Hematopoietic multipotent progenitor cell treated with erythropoietin and hydrocortisone succinate and interleukin-3 and kit ligand, for 15 days (in vitro differentiated cells): ENCODE results near the gene KIAA1671.
"Not testable (repeated sequence)": the region's sequence is repeated elsewhere in the genome, so short reads cannot be mapped to it uniquely, and the experiment has no call there.

ENCODE experiments used
- DNase-seq: peaks from one replicate; pipeline ENCODE4 v3.0.0-alpha.2; 2015; ENCODE audit warnings: low spot score

Gene KIAA1671

GRCh38 chr22:25200967-25201366 is 248.5 kb downstream of the KIAA1671 start:
- DNase-seq, result no peak

GRCh38 chr22:25201557-25202273 is 249.2 kb downstream of the KIAA1671 start:
- DNase-seq, result no peak

- DNase-seq, result peak; percentile 58
Measured at GRCh38 chr22:25202290-25202921, 249.9 kb downstream of the KIAA1671 start.

GRCh38 chr22:25203082-25203481 is 250.6 kb downstream of the KIAA1671 start:
- DNase-seq, result no peak

- DNase-seq, result not testable (repeated sequence)
Measured at GRCh38 chr22:25204547-25204946, 252.0 kb downstream of the KIAA1671 start.

- no peak for DNase-seq
Measured at GRCh38 chr22:25205847-25206246, 253.3 kb downstream of the KIAA1671 start.

GRCh38 chr22:25206998-25207397 is 254.5 kb downstream of the KIAA1671 start:
- no peak for DNase-seq

GRCh38 chr22:25207553-25208157 is 255.1 kb downstream of the KIAA1671 start:
- DNase-seq, result no peak

GRCh38 chr22:25208328-25208727 is 255.8 kb downstream of the KIAA1671 start:
- no peak for DNase-seq

GRCh38 chr22:25208743-25209505 is 256.4 kb downstream of the KIAA1671 start:
- no peak for DNase-seq

- no peak for DNase-seq
Measured at GRCh38 chr22:25210793-25211192, 258.3 kb downstream of the KIAA1671 start.

GRCh38 chr22:25212337-25212736 is 259.8 kb downstream of the KIAA1671 start:
- DNase-seq, result no peak

- no peak for DNase-seq
Measured at GRCh38 chr22:25213221-25213620, 260.7 kb downstream of the KIAA1671 start.

- no peak for DNase-seq
Measured at GRCh38 chr22:25216230-25216629, 263.7 kb downstream of the KIAA1671 start.

GRCh38 chr22:25219211-25219689 is 266.7 kb downstream of the KIAA1671 start, which contains the start of gene CRYBB2:
Gene CRYBB2 (plus strand): TSS chr22:25219639. CDS start chr22:25221430, 1,791 bp downstream.
- no peak for DNase-seq

- no peak for DNase-seq
Measured at GRCh38 chr22:25219948-25220442, 267.5 kb downstream of the KIAA1671 start.

GRCh38 chr22:25221790-25222189 is 269.3 kb downstream of the KIAA1671 start:
- DNase-seq, result no peak

GRCh38 chr22:25223269-25223850 is 270.8 kb downstream of the KIAA1671 start:
- no peak for DNase-seq

- DNase-seq, result no peak
Measured at GRCh38 chr22:25228822-25229221, 276.3 kb downstream of the KIAA1671 start.

GRCh38 chr22:25230760-25231159 is 278.2 kb downstream of the KIAA1671 start:
- DNase-seq, result not testable (repeated sequence)

GRCh38 chr22:25232301-25232700 is 279.8 kb downstream of the KIAA1671 start:
- no peak for DNase-seq

- DNase-seq, result not testable (repeated sequence)
Measured at GRCh38 chr22:25233706-25234105, 281.2 kb downstream of the KIAA1671 start.
